ENCODE data around the gene XPNPEP1.

Gene XPNPEP1

GRCh38 chr10:109922976-109923921 lies at the start of gene XPNPEP1:
Gene XPNPEP1, minus strand, starts transcription at chr10:109923511. Its CDS starts 78 bp downstream, at chr10:109923433.
- H3K36me3 ChIP-seq (ENCODE audit: insufficient read depth, low read length): no peaks in the 10 kb centered on the region
- H3K27me3 ChIP-seq (ENCODE audit: insufficient read depth, low read length): no peaks in the 10 kb centered on the region
- H2AFZ ChIP-seq (ENCODE audit: low read depth, low read length): peak within 1 kb of the TSS; percentile 81
- peak within 1 kb of the TSS; percentile 81 for H3K4me3 ChIP-seq (ENCODE audit: low read length)
- H3K9me3 ChIP-seq (ENCODE audit: low read length): no peaks in the 10 kb centered on the region
- peaks cover 15% of the 10 kb centered on the region for H3K4me1 ChIP-seq (ENCODE audit: insufficient read depth, low read length)

GRCh38 chr10:109972372-109973001 lies 49.2 kb upstream of the XPNPEP1 start:
- Histone ChIP-seq H3K27me3 (ENCODE audit: insufficient read depth, low read length) (no peaks in the 10 kb centered on the region), H3K4me1 (ENCODE audit: insufficient read depth, low read length) (peaks cover 34% of the 10 kb centered on the region), H3K9me3 (ENCODE audit: low read length) (no peaks in the 10 kb centered on the region), H2AFZ (ENCODE audit: low read depth, low read length) (no peak overlapping the region), H3K4me3 (ENCODE audit: low read length) (no peak overlapping the region), H3K36me3 (ENCODE audit: insufficient read depth, low read length) (no peaks in the 10 kb centered on the region)

- H3K9me3 ChIP-seq (ENCODE audit: low read length): no peaks in the 10 kb centered on the region
- H3K27me3 ChIP-seq (ENCODE audit: insufficient read depth, low read length): no peaks in the 10 kb centered on the region
- peaks cover 35% of the 10 kb centered on the region for H3K4me1 ChIP-seq (ENCODE audit: insufficient read depth, low read length)
- no peak overlapping the region for H3K4me3 ChIP-seq (ENCODE audit: low read length)
- no peaks in the 10 kb centered on the region for H3K36me3 ChIP-seq (ENCODE audit: insufficient read depth, low read length)
- no peak overlapping the region for H2AFZ ChIP-seq (ENCODE audit: low read depth, low read length)
Observed at GRCh38 chr10:109971634-109972033, 48.3 kb upstream of the XPNPEP1 start.

- Histone ChIP-seq H3K4me3 (ENCODE audit: low read length) (no peak overlapping the region), H3K27me3 (ENCODE audit: insufficient read depth, low read length) (no peaks in the 10 kb centered on the region), H3K9me3 (ENCODE audit: low read length) (no peaks in the 10 kb centered on the region), H2AFZ (ENCODE audit: low read depth, low read length) (no peak overlapping the region), H3K36me3 (ENCODE audit: insufficient read depth, low read length) (no peaks in the 10 kb centered on the region), H3K4me1 (ENCODE audit: insufficient read depth, low read length) (peaks cover 21% of the 10 kb centered on the region)
Observed at GRCh38 chr10:109969760-109970346, 46.5 kb upstream of the XPNPEP1 start.

- no peaks in the 10 kb centered on the region for H3K9me3 ChIP-seq (ENCODE audit: low read length)
Observed at GRCh38 chr10:109968953-109969759, 45.8 kb upstream of the XPNPEP1 start.

GRCh38 chr10:109967739-109968088 lies 44.4 kb upstream of the XPNPEP1 start:
- no peaks in the 10 kb centered on the region for H3K36me3 ChIP-seq (ENCODE audit: insufficient read depth, low read length)
- H3K4me1 ChIP-seq (ENCODE audit: insufficient read depth, low read length): peaks cover 15% of the 10 kb centered on the region
- peak overlapping the region; percentile 34 for H3K4me3 ChIP-seq (ENCODE audit: low read length)
- H2AFZ ChIP-seq (ENCODE audit: low read depth, low read length): peak overlapping the region; percentile 96
- no peaks in the 10 kb centered on the region for H3K27me3 ChIP-seq (ENCODE audit: insufficient read depth, low read length)
- H3K9me3 ChIP-seq (ENCODE audit: low read length): no peaks in the 10 kb centered on the region

More at GRCh38 chr10:109968953-109969759, 45.8 kb upstream of the XPNPEP1 start:
- Histone ChIP-seq H3K4me1 (ENCODE audit: insufficient read depth, low read length) (peaks cover 15% of the 10 kb centered on the region), H3K36me3 (ENCODE audit: insufficient read depth, low read length) (no peaks in the 10 kb centered on the region), H3K27me3 (ENCODE audit: insufficient read depth, low read length) (no peaks in the 10 kb centered on the region), H3K4me3 (ENCODE audit: low read length) (no peak overlapping the region), H2AFZ (ENCODE audit: low read depth, low read length) (no peak overlapping the region)

GRCh38 chr10:109966961-109967738 lies 43.8 kb upstream of the XPNPEP1 start:
- Histone ChIP-seq H3K27me3 (ENCODE audit: insufficient read depth, low read length) (no peaks in the 10 kb centered on the region), H3K36me3 (ENCODE audit: insufficient read depth, low read length) (no peaks in the 10 kb centered on the region), H2AFZ (ENCODE audit: low read depth, low read length) (peak overlapping the region; percentile 96), H3K4me1 (ENCODE audit: insufficient read depth, low read length) (peaks cover 15% of the 10 kb centered on the region), H3K9me3 (ENCODE audit: low read length) (no peaks in the 10 kb centered on the region), H3K4me3 (ENCODE audit: low read length) (peak overlapping the region; percentile 34)

GRCh38 chr10:109964318-109964717 lies 41.0 kb upstream of the XPNPEP1 start:
- Histone ChIP-seq H3K9me3 (ENCODE audit: low read length) (no peaks in the 10 kb centered on the region), H3K4me3 (ENCODE audit: low read length) (no peak overlapping the region), H3K4me1 (ENCODE audit: insufficient read depth, low read length) (peaks cover 30% of the 10 kb centered on the region), H3K36me3 (ENCODE audit: insufficient read depth, low read length) (no peaks in the 10 kb centered on the region), H3K27me3 (ENCODE audit: insufficient read depth, low read length) (no peaks in the 10 kb centered on the region), H2AFZ (ENCODE audit: low read depth, low read length) (no peak overlapping the region)

GRCh38 chr10:109963439-109963838 lies 40.1 kb upstream of the XPNPEP1 start:
- Histone ChIP-seq H3K4me3 (ENCODE audit: low read length) (no peak overlapping the region), H2AFZ (ENCODE audit: low read depth, low read length) (no peak overlapping the region), H3K27me3 (ENCODE audit: insufficient read depth, low read length) (no peaks in the 10 kb centered on the region), H3K4me1 (ENCODE audit: insufficient read depth, low read length) (peaks cover 30% of the 10 kb centered on the region), H3K9me3 (ENCODE audit: low read length) (no peaks in the 10 kb centered on the region), H3K36me3 (ENCODE audit: insufficient read depth, low read length) (no peaks in the 10 kb centered on the region)

GRCh38 chr10:109962247-109962646 lies 38.9 kb upstream of the XPNPEP1 start:
- Histone ChIP-seq H3K27me3 (ENCODE audit: insufficient read depth, low read length) (no peaks in the 10 kb centered on the region), H2AFZ (ENCODE audit: low read depth, low read length) (no peak overlapping the region), H3K36me3 (ENCODE audit: insufficient read depth, low read length) (no peaks in the 10 kb centered on the region), H3K4me3 (ENCODE audit: low read length) (no peak overlapping the region), H3K9me3 (ENCODE audit: low read length) (no peaks in the 10 kb centered on the region), H3K4me1 (ENCODE audit: insufficient read depth, low read length) (peaks cover 26% of the 10 kb centered on the region)

GRCh38 chr10:109961174-109962001 lies 38.1 kb upstream of the XPNPEP1 start:
- Histone ChIP-seq H2AFZ (ENCODE audit: low read depth, low read length) (no peak overlapping the region), H3K36me3 (ENCODE audit: insufficient read depth, low read length) (no peaks in the 10 kb centered on the region), H3K9me3 (ENCODE audit: low read length) (no peaks in the 10 kb centered on the region), H3K4me1 (ENCODE audit: insufficient read depth, low read length) (peaks cover 20% of the 10 kb centered on the region), H3K4me3 (ENCODE audit: low read length) (no peak overlapping the region), H3K27me3 (ENCODE audit: insufficient read depth, low read length) (no peaks in the 10 kb centered on the region)

Data from neuron (in vitro differentiated cells).